Measurements from ENCODE around the gene CDH2. TPM values are rescaled to one million over a fixed set of nuclear protein-coding genes. Genes with fewer than 3 reads are reported as not detected.

CDH2 gene
- total RNA-seq, 1 experiment from 2014 or later, result 34.0 TPM

GRCh38 chr18:28189400-28190239 lies 12.7 kb upstream of the CDH2 start:
- no TSS peak for BruUV-seq (replicated peaks)
- DNase-seq (peak; percentile 87), ATAC-seq (peak; percentile 82)
- ChIA-PET POLR2A (ENCODE audit: unreplicated experiment) (no interaction called here), CTCF (no interaction called here)
- no peaks in the 10 kb centered on the region for H3K27me3 ChIP-seq (ENCODE audit: low read length)
- H3K4me3 ChIP-seq (ENCODE audit: low read length), result no peak overlapping the region
- no peak overlapping the region for H3K27ac ChIP-seq (ENCODE audit: low read length)
- no peak overlapping the region for H3K9ac ChIP-seq (ENCODE audit: low read length)
- no peak overlapping the region for H3K4me2 ChIP-seq (ENCODE audit: low read length)
- intact Hi-C loops (cut with micrococcal nuclease), result no loop called here
- no peaks in the 10 kb centered on the region; the same call in 1 of the 2 replicates for H3K36me3 ChIP-seq (ENCODE audit: low read depth, low read length)
- peaks cover 18% of the 10 kb centered on the region for H3K4me1 ChIP-seq (ENCODE audit: insufficient read depth, low read length)
- no peaks in the 10 kb centered on the region for H3K9me3 ChIP-seq (ENCODE audit: low read length)
- TF ChIP-seq, protein P1, sequence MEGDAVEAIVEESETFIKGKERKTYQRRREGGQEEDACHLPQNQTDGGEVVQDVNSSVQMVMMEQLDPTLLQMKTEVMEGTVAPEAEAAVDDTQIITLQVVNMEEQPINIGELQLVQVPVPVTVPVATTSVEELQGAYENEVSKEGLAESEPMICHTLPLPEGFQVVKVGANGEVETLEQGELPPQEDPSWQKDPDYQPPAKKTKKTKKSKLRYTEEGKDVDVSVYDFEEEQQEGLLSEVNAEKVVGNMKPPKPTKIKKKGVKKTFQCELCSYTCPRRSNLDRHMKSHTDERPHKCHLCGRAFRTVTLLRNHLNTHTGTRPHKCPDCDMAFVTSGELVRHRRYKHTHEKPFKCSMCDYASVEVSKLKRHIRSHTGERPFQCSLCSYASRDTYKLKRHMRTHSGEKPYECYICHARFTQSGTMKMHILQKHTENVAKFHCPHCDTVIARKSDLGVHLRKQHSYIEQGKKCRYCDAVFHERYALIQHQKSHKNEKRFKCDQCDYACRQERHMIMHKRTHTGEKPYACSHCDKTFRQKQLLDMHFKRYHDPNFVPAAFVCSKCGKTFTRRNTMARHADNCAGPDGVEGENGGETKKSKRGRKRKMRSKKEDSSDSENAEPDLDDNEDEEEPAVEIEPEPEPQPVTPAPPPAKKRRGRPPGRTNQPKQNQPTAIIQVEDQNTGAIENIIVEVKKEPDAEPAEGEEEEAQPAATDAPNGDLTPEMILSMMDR (conservative IDR thresholded peaks at IDR 0.05; ENCODE audit: low read depth, low read length), result peak; percentile 84
- no peak for TF ChIP-seq EZH2 (IDR thresholded peaks at IDR 0.05; ENCODE audit: low read length, unreplicated experiment)
- no peaks in the 10 kb centered on the region for H3F3A ChIP-seq (ENCODE audit: low read length, unreplicated experiment)
- H3K79me2 ChIP-seq (ENCODE audit: low read length), result no peaks in the 10 kb centered on the region
- H3K9me2 ChIP-seq (replicated peaks; ENCODE audit: low read length), result no peaks in the 10 kb centered on the region
- no peaks in the 10 kb centered on the region for H4K20me1 ChIP-seq (ENCODE audit: low read length)
- H2AFZ ChIP-seq (ENCODE audit: low read length), result no peak overlapping the region

DNA sequence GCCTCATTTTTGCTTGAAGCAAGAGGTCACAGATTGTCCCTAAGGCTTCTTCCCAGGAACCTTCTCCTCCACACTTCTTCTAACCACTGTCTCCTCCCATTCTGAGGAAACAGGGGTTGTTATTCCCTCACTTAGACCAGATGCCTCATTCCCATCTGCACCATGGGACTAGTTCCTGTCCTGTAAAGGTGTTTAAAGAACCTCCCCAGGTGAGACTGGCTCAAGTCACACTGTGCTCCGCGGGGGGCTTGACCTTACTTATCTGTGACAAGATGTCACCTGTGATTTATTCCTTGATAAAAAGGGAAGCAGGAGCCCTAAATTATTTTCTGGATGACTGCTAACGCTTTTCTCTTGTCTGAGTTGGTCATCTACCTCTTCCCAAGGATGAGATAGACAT lies 8.2 kb upstream of the CDH2 start:
- Histone ChIP-seq H3K27me3 (ENCODE audit: low read length) (no peaks in the 10 kb centered on the region), H3K9ac (ENCODE audit: low read length) (no peak overlapping the region), H3K9me3 (ENCODE audit: low read length) (no peaks in the 10 kb centered on the region), H3F3A (ENCODE audit: low read length, unreplicated experiment) (no peaks in the 10 kb centered on the region), H3K79me2 (ENCODE audit: low read length) (no peaks in the 10 kb centered on the region), H3K4me2 (ENCODE audit: low read length) (no peak overlapping the region), H4K20me1 (ENCODE audit: low read length) (no peaks in the 10 kb centered on the region), H3K4me3 (ENCODE audit: low read length) (no peak overlapping the region), H3K4me1 (ENCODE audit: insufficient read depth, low read length) (peaks cover 46% of the 10 kb centered on the region), H2AFZ (ENCODE audit: low read length) (no peak overlapping the region), H3K9me2 (replicated peaks; ENCODE audit: low read length) (no peaks in the 10 kb centered on the region), H3K36me3 (ENCODE audit: low read depth, low read length) (no peaks in the 10 kb centered on the region; the same call in 1 of the 2 replicates), H3K27ac (ENCODE audit: low read length) (no peak overlapping the region)
- ATAC-seq (no peak), DNase-seq (no peak)
- no TSS peak for BruUV-seq (replicated peaks)
- ChIA-PET CTCF (no interaction called here), POLR2A (ENCODE audit: unreplicated experiment) (interaction anchor here (0.6 kb wide), 1 partner anchor 14 kb away, joined by 3 read pairs; no protein-coding TSS in a partner anchor)
- TF ChIP-seq EZH2phosphoT487 (IDR thresholded peaks at IDR 0.05; ENCODE audit: borderline replicate concordance, low read length) (no peak), EZH2 (IDR thresholded peaks at IDR 0.05; ENCODE audit: low read length, unreplicated experiment) (no peak)
- TF ChIP-seq, protein P1 (conservative IDR thresholded peaks at IDR 0.05; ENCODE audit: low read depth, low read length), result no peak
- intact Hi-C loops (cut with micrococcal nuclease), result no loop called here

Measured in PC-3 (cell line).